Hepatocyte (in vitro differentiated cells): ENCODE data around the gene TENM4.

ENCODE experiments used
- EZH2phosphoT487 ChIP-seq: fragments of 200-600 bp; sonication (generic); IDR thresholded peaks from one replicate; pipeline ENCODE4 v1.6.1; 2018; ENCODE audit warnings: antibody characterized with exemption, mild to moderate bottlenecking, low read depth, moderate library complexity; ENCODE audit not compliant: unreplicated experiment, severe bottlenecking
- TF ChIP-seq, protein P1 (sequence below): fragments of 200-600 bp; sonication (generic); IDR thresholded peaks from 2 replicates; pipeline ENCODE4 v1.5.1; 2016; ENCODE audit warnings: antibody characterized with exemption, mild to moderate bottlenecking; ENCODE audit not compliant: poor library complexity

- TF ChIP-seq, protein P1, sequence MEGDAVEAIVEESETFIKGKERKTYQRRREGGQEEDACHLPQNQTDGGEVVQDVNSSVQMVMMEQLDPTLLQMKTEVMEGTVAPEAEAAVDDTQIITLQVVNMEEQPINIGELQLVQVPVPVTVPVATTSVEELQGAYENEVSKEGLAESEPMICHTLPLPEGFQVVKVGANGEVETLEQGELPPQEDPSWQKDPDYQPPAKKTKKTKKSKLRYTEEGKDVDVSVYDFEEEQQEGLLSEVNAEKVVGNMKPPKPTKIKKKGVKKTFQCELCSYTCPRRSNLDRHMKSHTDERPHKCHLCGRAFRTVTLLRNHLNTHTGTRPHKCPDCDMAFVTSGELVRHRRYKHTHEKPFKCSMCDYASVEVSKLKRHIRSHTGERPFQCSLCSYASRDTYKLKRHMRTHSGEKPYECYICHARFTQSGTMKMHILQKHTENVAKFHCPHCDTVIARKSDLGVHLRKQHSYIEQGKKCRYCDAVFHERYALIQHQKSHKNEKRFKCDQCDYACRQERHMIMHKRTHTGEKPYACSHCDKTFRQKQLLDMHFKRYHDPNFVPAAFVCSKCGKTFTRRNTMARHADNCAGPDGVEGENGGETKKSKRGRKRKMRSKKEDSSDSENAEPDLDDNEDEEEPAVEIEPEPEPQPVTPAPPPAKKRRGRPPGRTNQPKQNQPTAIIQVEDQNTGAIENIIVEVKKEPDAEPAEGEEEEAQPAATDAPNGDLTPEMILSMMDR: no peak
- TF ChIP-seq EZH2phosphoT487: no peak
These were observed 87.1 kb downstream of the TENM4 start for GRCh38 chr11:79353706-79354105.
